ENCODE results near the gene MS4A10.

The MS4A10 gene

DNA sequence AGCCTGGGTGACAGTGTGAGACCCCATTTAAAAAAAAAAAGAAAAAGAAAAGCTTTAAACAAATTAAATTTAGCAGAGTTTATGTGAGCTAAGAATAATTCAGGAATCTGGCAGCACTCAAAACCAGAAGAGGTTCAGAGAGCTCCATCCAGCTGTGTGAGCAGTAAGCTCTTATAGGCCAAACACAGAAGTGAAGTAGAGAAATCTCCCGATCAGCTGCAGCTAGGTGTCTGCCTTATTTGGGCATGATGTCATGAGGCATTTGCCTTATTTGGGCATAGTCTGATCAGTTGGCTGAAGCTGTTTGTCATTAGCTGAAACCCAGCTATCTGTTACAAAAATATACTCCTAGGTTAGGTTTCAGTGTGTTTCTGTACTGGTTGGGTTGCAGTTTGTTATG is 20.3 kb upstream of the MS4A10 start:
- no peak overlapping the region for H3K27ac ChIP-seq
- no peak for DNase-seq (ENCODE audit: low read depth, low spot score)

- no peak overlapping the region for H3K27ac ChIP-seq
- DNase-seq (ENCODE audit: low read depth, low spot score) = no peak
These were observed 19.8 kb upstream of the MS4A10 start for GRCh38 chr11:60765355-60765754.

- no peak overlapping the region for H3K27ac ChIP-seq
These were observed 18.6 kb upstream of the MS4A10 start for GRCh38 chr11:60766547-60766946.

DNA sequence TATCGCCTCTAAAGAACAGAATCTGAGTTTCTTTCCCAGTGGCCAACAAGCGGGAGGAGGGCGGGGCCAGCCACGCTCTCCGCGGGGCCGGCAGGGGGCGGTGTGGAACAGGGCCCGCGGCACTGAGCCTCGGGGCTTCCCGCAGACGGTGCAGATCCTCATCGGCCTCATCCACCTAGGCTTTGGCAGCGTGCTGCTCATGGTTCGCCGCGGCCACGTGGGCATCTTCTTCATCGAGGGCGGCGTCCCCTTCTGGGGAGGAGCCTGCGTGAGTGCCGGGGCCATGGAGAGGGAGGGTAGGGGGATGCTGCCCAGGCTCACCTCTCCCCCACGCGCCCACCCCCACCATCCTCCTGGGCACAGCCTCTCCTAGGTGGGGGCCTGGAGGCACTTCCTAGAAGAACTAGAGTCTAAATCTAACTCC is 17.7 kb upstream of the MS4A10 start:
- no peak overlapping the region for H3K27ac ChIP-seq
- no peak for DNase-seq (ENCODE audit: low read depth, low spot score)

More at GRCh38 chr11:60766547-60766946, 18.6 kb upstream of the MS4A10 start:
- no peak for DNase-seq (ENCODE audit: low read depth, low spot score)

GRCh38 chr11:60768202-60768601 is 16.9 kb upstream of the MS4A10 start:
- H3K27ac ChIP-seq = no peak overlapping the region
- DNase-seq (ENCODE audit: low read depth, low spot score) = no peak

- H3K27ac ChIP-seq = no peak overlapping the region
- DNase-seq (ENCODE audit: low read depth, low spot score) = peak; percentile 27
These were observed 15.9 kb upstream of the MS4A10 start for GRCh38 chr11:60769273-60769672.

- H3K27ac ChIP-seq = no peak overlapping the region
- DNase-seq (ENCODE audit: low read depth, low spot score) = no peak
These were observed 15.3 kb upstream of the MS4A10 start for GRCh38 chr11:60769811-60770210.

GRCh38 chr11:60771146-60771545 is 14.0 kb upstream of the MS4A10 start:
- no peak for DNase-seq (ENCODE audit: low read depth, low spot score)
- no peak overlapping the region for H3K27ac ChIP-seq

DNA sequence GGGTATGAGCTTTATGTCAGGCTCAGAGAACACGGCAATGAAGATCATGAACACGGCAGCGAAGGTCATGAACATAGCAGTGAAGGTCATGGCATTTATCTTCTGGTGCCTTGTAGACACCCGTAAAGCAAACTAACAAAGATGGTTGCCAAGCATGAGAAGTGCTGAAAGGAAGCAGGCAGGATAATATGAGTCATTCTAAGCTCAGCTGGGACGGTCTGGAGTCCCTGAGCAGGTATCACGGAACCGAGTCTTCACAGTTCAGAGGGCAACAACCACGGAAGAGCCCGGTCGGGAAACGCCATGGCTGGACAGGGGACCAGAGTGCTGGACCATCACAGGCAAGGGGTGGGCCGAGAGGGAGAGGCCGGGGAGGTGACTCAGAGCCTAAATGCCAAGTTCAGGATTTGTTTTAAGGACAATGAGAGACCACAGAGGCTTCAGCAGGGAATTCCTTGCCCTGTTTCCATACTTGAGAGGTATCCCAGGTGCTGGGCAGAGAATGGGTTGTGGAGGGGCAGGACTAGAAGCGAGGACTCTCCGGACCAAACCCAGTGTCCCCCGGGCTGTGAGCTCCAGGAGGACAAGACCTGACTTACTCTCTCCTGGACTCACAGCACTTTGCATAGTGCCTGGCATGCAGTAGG is 13.1 kb upstream of the MS4A10 start:
- DNase-seq (ENCODE audit: low read depth, low spot score) = no peak
- H3K27ac ChIP-seq = no peak overlapping the region

DNA sequence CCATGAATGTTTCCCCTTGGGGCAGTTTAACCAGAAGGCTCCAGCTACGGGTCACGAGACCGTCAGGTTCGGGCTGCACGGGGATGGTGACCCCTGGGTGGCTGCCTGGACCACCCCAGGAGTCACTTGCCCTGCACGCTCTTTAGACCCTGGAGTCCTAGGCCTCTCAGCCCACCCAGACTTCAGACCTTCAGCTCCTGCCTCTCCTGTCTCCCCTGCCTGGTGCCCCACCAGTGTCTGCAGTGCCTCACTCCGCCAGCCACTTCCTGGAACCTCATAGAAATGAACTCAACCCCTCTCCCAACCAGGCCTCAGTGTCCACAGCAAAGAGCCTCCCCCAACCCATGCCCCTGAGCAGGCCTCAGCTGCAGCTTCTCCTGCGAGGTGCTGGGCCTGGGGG is 12.5 kb upstream of the MS4A10 start:
- H3K27ac ChIP-seq = no peak overlapping the region
- no peak for DNase-seq (ENCODE audit: low read depth, low spot score)

DNA sequence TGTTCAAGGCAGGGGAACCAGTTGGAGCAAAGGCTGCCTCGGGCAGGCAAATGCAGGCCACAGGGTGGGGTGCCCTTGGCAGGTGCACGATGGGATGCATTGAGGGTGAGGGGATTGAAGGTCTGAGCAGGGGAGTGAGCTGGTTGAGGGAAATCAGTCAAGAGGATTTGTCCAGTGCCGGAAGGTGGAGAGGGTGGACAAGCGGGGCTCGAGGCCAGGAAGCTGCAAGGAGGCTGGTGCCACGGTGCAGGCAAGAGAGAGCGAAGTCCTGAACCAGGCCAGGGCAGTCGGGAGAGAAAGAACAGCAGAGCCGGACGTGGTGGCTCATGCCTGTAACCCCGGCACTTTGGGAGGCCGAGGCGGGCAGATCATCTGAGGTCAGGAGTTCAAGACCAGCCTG is 10.4 kb upstream of the MS4A10 start:
- no peak overlapping the region for H3K27ac ChIP-seq
- no peak for DNase-seq (ENCODE audit: low read depth, low spot score)

- peak; percentile 43 for DNase-seq (ENCODE audit: low read depth, low spot score)
- no peak overlapping the region for H3K27ac ChIP-seq
These were observed 9.6 kb upstream of the MS4A10 start for GRCh38 chr11:60775420-60775961.

DNA sequence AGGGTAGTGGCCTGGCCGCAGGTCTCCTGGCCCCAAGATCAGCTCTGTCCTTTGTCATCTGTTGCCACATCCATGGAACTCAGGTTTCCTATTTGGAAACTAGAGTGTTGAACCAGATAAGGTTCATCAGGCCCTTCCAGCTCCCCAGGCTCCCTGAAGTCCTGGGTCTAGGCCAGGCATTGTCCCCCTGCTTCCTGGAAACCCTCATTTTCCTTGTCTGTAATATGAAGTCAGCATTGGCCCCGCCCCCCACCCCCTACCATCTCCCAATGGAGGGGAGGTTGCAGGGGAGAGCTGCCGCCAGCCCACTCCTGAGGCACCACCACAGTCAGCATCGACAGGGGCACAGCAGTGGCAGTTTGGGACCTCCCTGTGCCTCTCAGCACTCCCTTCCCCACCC is 9.0 kb upstream of the MS4A10 start:
- no peak overlapping the region for H3K27ac ChIP-seq
- no peak for DNase-seq (ENCODE audit: low read depth, low spot score)

DNA sequence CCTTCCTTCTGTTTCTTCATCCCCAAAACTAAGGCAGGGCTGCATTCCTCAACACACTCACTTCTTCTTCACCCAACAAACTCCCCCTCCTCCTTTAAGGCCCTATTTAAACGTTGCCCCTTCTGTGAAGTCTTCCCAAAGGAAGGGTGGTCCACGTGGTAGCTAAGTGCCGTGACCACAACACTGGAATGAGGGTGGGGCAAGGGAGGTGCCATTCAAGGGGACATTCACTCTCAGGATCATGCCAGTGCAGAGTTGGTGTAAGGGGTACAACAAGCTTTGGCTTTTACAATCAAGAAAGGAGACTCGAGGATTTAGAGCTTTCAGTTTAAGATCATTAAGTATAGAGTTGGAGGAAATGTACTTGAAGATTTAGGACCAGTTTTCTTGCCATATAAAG is 8.0 kb upstream of the MS4A10 start:
- H3K27ac ChIP-seq = no peak overlapping the region
- no peak for DNase-seq (ENCODE audit: low read depth, low spot score)

GRCh38 chr11:60777572-60777971 is 7.6 kb upstream of the MS4A10 start:
- H3K27ac ChIP-seq = no peak overlapping the region
- DNase-seq (ENCODE audit: low read depth, low spot score) = peak; percentile 18

GRCh38 chr11:60780065-60780464 is 5.1 kb upstream of the MS4A10 start:
- no peak overlapping the region for H3K27ac ChIP-seq
- no peak for DNase-seq (ENCODE audit: low read depth, low spot score)

DNA sequence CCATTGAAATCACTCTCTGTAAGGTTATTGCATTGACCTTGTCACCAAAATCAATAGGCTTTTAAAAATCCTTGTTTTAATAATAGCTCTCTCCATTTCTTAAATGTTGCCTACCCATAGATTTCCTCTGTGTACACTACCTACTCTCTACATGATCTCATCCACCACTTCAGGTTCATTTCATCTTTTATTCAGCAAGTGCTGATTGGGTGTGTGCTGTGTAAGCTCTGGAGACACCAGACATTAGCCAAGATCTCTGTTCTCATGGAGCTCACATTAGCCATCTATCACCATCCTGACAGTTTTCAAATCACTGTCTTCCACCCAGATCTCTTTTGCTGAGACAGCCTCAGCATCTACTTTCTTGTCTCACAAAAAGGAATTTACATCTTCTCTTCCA is 4.4 kb upstream of the MS4A10 start:
- no peak for DNase-seq (ENCODE audit: low read depth, low spot score)
- no peak overlapping the region for H3K27ac ChIP-seq

GRCh38 chr11:60781286-60781980 is 3.7 kb upstream of the MS4A10 start:
- H3K27ac ChIP-seq = no peak overlapping the region
- no peak for DNase-seq (ENCODE audit: low read depth, low spot score)

DNA sequence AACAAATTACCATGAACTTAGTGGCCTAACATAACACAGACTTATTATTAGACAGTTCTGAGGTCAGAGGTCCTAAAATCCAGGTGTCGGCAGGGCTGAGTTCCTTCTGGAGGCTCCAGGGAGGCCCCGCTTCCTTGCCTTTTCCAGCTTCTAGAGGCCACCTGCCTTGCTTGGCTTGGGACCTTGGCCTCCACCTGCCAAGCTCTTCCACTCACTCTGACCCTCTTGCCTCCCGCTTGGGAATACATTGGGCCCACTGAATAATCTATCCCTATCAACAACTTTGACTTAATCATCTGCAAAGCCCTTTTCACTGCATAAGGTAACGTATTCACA is 3.2 kb upstream of the MS4A10 start:
- H3K27ac ChIP-seq = no peak overlapping the region

DNA sequence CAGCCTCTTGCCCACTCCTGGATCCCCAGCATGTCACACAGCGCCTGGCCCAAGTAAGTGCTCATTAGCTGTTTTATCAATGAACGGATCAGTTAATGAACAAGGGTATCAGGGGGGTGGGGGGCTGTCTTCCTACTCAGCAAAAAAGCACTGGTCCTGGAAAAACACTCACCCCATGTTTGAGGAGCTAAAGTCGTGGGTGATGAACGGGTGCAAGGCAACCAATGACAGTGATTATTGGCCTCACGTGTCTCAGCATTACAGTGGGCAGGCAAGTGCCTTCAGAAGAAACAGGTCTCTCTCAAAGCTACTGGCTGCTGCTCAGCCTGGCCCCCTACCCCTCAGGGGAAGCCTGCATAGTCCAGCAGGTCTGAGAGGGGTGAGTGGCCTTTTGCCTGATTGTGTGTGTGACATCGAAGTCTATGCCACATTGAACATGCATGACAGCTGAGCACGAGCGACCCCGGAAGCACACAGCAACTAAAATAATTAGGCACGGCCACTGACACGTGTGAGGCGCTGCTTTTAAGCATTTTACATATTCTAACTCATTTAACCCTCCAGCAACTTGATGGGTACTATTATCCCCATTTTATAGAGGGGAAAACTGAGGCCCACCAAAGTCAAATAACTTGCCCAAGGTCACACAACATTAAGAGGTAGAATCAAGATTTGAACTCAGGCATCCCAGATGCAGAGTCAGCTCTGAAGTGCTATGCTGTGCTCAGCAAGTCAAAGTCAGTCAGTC is 2.6 kb upstream of the MS4A10 start:
- no peak overlapping the region for H3K27ac ChIP-seq
- no peak for DNase-seq (ENCODE audit: low read depth, low spot score)

More for the DNA sequence above, 3.2 kb upstream of the MS4A10 start:
- DNase-seq (ENCODE audit: low read depth, low spot score) = no peak

GRCh38 chr11:60783141-60783484 is 2.0 kb upstream of the MS4A10 start:
- no peak overlapping the region for H3K27ac ChIP-seq
- no peak for DNase-seq (ENCODE audit: low read depth, low spot score)
